Measurements from ENCODE around the gene GIMAP1. TPM values are rescaled to one million over a fixed set of nuclear protein-coding genes. Genes with fewer than 3 reads are reported as not detected.

Gene GIMAP1
- total RNA-seq, 3 donors from 2014 or later: 2.1 to 2.7 (median 2.1) TPM

GRCh38 chr7:150746921-150747320, 30.5 kb downstream of the GIMAP1 start:
- H3K36me3 Mint-ChIP-seq (ENCODE audit: insufficient read depth): peaks cover 28% of the 10 kb centered on the region
- H3K9me3 Mint-ChIP-seq: no peaks in the 10 kb centered on the region
- no peak for ATAC-seq
- no peaks in the 10 kb centered on the region for H3K27me3 Mint-ChIP-seq (ENCODE audit: low read depth)
- peak overlapping the region; percentile 42 for H3K4me3 Mint-ChIP-seq
- H3K4me1 Mint-ChIP-seq (ENCODE audit: low read depth): peaks cover 90% of the 10 kb centered on the region
- no peak for DNase-seq

GRCh38 chr7:150748376-150748775, 32.0 kb downstream of the GIMAP1 start:
- Mint-ChIP-seq H3K27me3 (ENCODE audit: low read depth) (no peaks in the 10 kb centered on the region), H3K4me1 (ENCODE audit: low read depth) (peaks cover 83% of the 10 kb centered on the region), H3K4me3 (no peak overlapping the region), H3K9me3 (no peaks in the 10 kb centered on the region), H3K36me3 (ENCODE audit: insufficient read depth) (peaks cover 14% of the 10 kb centered on the region)
- DNase-seq (no peak), ATAC-seq (peak; percentile 15)

GRCh38 chr7:150751702-150752101, 35.3 kb downstream of the GIMAP1 start:
- no peak for ATAC-seq

GRCh38 chr7:150753239-150753638, 36.8 kb downstream of the GIMAP1 start:
- no peak for DNase-seq
- Mint-ChIP-seq H3K4me1 (ENCODE audit: low read depth) (peaks cover 73% of the 10 kb centered on the region), H3K4me3 (no peak overlapping the region), H3K36me3 (ENCODE audit: insufficient read depth) (no peaks in the 10 kb centered on the region), H3K9me3 (no peaks in the 10 kb centered on the region), H3K27me3 (ENCODE audit: low read depth) (no peaks in the 10 kb centered on the region)
- no peak for ATAC-seq

More at GRCh38 chr7:150751702-150752101, 35.3 kb downstream of the GIMAP1 start:
- Mint-ChIP-seq H3K9me3 (no peaks in the 10 kb centered on the region), H3K27me3 (ENCODE audit: low read depth) (no peaks in the 10 kb centered on the region), H3K36me3 (ENCODE audit: insufficient read depth) (no peaks in the 10 kb centered on the region), H3K4me1 (ENCODE audit: low read depth) (peaks cover 81% of the 10 kb centered on the region), H3K4me3 (no peak overlapping the region)
- DNase-seq: no peak

GRCh38 chr7:150753826-150754603, 37.6 kb downstream of the GIMAP1 start:
- DNase-seq: no peak
- Mint-ChIP-seq H3K9me3 (no peaks in the 10 kb centered on the region), H3K27me3 (ENCODE audit: low read depth) (no peaks in the 10 kb centered on the region), H3K36me3 (ENCODE audit: insufficient read depth) (no peaks in the 10 kb centered on the region), H3K4me3 (no peak overlapping the region), H3K4me1 (ENCODE audit: low read depth) (peaks cover 65% of the 10 kb centered on the region)
- ATAC-seq: peak; percentile 65 to 72

- no peak for DNase-seq
These were observed 38.5 kb downstream of the GIMAP1 start for GRCh38 chr7:150754951-150755350.

GRCh38 chr7:150755473-150756099, 39.2 kb downstream of the GIMAP1 start:
- Mint-ChIP-seq H3K36me3 (ENCODE audit: insufficient read depth) (no peaks in the 10 kb centered on the region), H3K4me1 (ENCODE audit: low read depth) (peaks cover 51% of the 10 kb centered on the region), H3K4me3 (peak overlapping the region; percentile 63), H3K27me3 (ENCODE audit: low read depth) (no peaks in the 10 kb centered on the region), H3K9me3 (peaks cover 4% of the 10 kb centered on the region)
- ATAC-seq (peak; percentile 69 to 72), DNase-seq (peak; percentile 66)

More at GRCh38 chr7:150754951-150755350, 38.5 kb downstream of the GIMAP1 start:
- no peaks in the 10 kb centered on the region for H3K36me3 Mint-ChIP-seq (ENCODE audit: insufficient read depth)
- H3K9me3 Mint-ChIP-seq: no peaks in the 10 kb centered on the region
- H3K4me1 Mint-ChIP-seq (ENCODE audit: low read depth): peaks cover 56% of the 10 kb centered on the region
- H3K27me3 Mint-ChIP-seq (ENCODE audit: low read depth): no peaks in the 10 kb centered on the region
- H3K4me3 Mint-ChIP-seq: peak overlapping the region; percentile 63
- peak; percentile 48 to 52 for ATAC-seq

- DNase-seq: no peak
- peaks cover 47% of the 10 kb centered on the region for H3K4me1 Mint-ChIP-seq (ENCODE audit: low read depth)
- H3K36me3 Mint-ChIP-seq (ENCODE audit: insufficient read depth): no peaks in the 10 kb centered on the region
- peak overlapping the region; percentile 63 for H3K4me3 Mint-ChIP-seq
- no peaks in the 10 kb centered on the region for H3K27me3 Mint-ChIP-seq (ENCODE audit: low read depth)
- no peak for ATAC-seq
- H3K9me3 Mint-ChIP-seq: peaks cover 5% of the 10 kb centered on the region
These were observed 39.8 kb downstream of the GIMAP1 start for GRCh38 chr7:150756166-150756565.

GRCh38 chr7:150756858-150757257, 40.4 kb downstream of the GIMAP1 start:
- Mint-ChIP-seq H3K4me3 (peak overlapping the region; percentile 63), H3K9me3 (peaks cover 10% of the 10 kb centered on the region), H3K4me1 (ENCODE audit: low read depth) (peaks cover 44% of the 10 kb centered on the region), H3K36me3 (ENCODE audit: insufficient read depth) (no peaks in the 10 kb centered on the region), H3K27me3 (ENCODE audit: low read depth) (no peaks in the 10 kb centered on the region)
- no peak for ATAC-seq
- DNase-seq: no peak

- DNase-seq (no peak), ATAC-seq (no peak)
- peaks cover 27% of the 10 kb centered on the region for H3K4me1 Mint-ChIP-seq (ENCODE audit: low read depth)
- no peak overlapping the region for H3K4me3 Mint-ChIP-seq
- H3K27me3 Mint-ChIP-seq (ENCODE audit: low read depth): no peaks in the 10 kb centered on the region
- no peaks in the 10 kb centered on the region for H3K36me3 Mint-ChIP-seq (ENCODE audit: insufficient read depth)
- H3K9me3 Mint-ChIP-seq: peaks cover 10% of the 10 kb centered on the region
These were observed 43.1 kb downstream of the GIMAP1 start for GRCh38 chr7:150759479-150759878.

GRCh38 chr7:150766334-150766709, 49.9 kb downstream of the GIMAP1 start:
- no peaks in the 10 kb centered on the region for H3K36me3 Mint-ChIP-seq (ENCODE audit: insufficient read depth)
- H3K4me3 Mint-ChIP-seq: no peak overlapping the region
- no peaks in the 10 kb centered on the region for H3K27me3 Mint-ChIP-seq (ENCODE audit: low read depth)
- DNase-seq (no peak), ATAC-seq (no peak)
- H3K4me1 Mint-ChIP-seq (ENCODE audit: low read depth): no peaks in the 10 kb centered on the region
- H3K9me3 Mint-ChIP-seq: peaks cover 4% of the 10 kb centered on the region

GRCh38 chr7:150769768-150770167, 53.4 kb downstream of the GIMAP1 start:
- Mint-ChIP-seq H3K4me1 (ENCODE audit: low read depth) (no peaks in the 10 kb centered on the region), H3K4me3 (no peak overlapping the region), H3K36me3 (ENCODE audit: insufficient read depth) (peaks cover 4% of the 10 kb centered on the region), H3K9me3 (peaks cover 14% of the 10 kb centered on the region), H3K27me3 (ENCODE audit: low read depth) (no peaks in the 10 kb centered on the region)
- ATAC-seq (no peak), DNase-seq (no peak)
